Raji (cell line): ENCODE measurements around the gene HSBP1.
A peak's percentile ranks its signal among the peaks of the same experiment; 100 is the strongest.

Source experiments
- POLR2A ChIP-seq: IDR thresholded peaks from 2 replicates; pipeline ENCODE4 v1.6.1; 2011; ENCODE audit warnings: low read depth, low read length, control low read depth; ENCODE audit not compliant: insufficient read depth

Gene HSBP1

DNA sequence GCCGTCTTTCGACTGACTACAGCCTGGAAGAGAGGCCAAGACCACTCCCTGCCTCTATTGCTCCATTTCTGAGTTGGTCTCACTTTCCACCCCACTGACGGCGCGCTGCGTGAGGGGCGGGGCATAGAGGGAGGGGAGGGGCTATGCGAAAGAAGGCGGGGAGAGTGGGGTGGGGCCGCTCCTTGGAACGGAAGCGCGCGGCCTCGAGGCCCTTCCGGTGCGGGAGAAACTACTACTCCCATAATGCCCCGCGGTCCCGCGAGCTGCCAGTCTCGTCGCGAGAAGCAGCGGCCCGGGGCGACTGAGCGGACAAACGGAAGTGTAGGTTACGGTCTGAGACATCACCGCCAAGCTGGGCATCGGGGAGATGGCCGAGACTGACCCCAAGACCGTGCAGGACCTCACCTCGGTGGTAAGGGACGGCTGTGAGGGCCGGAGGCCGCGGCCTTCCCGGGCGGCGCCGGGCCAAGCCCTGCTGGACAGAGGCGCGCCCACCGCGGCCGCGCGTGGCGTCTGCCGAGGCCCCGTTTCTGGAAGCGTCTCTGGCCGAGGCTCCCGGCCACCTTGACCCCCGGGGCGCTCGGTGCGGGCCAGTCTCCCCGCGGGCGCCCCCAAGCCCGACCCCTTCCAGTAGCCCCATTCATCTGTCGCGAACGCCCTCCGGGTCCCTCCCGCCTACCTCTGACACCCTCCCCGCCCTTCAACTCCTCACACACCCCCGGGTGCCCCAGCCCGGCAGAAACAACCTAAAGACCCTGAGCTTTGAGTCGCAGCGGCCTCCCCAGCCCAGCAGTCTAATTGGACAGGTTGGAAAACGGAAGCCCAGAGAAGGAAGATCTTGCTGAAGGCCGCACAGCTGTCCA is at the start of gene HSBP1:
TSS of gene HSBP1 (plus strand) at position 269 of the 863 bp plus-strand sequence. CDS start at position 368, 99 bp downstream.
- TF ChIP-seq POLR2A = peak; percentile 91

DNA sequence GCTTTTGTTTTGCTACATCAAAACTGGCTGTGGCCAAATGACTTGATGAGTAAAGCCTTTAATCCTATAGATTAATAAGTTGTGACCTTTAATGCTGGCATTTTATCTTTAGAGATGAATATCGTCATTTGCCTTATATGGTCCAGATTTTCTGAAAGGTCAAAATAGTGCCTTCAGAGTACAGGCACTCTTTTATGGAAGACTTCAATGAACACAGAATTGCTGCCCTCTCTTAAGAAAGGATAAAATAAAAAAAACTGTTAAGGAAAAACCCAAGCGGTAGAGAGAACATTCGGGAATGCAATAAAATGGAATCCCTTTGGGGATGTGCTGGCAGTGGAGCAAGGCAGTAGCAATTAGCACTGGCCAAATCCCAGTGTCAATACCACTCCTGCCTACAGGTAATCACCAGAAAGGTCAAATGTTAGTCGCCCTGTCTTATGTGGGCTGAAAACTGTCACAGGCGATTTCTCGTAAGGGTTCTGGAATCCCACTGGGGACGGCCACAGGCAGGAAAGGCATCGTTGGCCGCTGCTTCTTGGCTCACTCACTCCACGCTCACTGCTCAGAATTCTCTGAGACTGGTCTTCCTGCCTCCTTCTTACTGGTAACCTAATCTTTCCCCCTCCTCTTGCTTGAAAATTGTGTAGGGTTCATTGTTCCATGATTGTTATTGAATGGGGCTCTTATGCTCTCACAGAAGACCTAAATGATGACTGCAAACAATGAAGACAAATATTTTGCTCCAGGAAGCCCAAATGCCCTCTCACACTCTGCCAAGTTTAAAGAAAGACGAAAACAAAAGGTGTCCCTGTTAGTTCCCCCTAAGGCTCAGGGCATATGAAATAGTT is 45.4 kb upstream of the HSBP1 start:
- no peak for TF ChIP-seq POLR2A

DNA sequence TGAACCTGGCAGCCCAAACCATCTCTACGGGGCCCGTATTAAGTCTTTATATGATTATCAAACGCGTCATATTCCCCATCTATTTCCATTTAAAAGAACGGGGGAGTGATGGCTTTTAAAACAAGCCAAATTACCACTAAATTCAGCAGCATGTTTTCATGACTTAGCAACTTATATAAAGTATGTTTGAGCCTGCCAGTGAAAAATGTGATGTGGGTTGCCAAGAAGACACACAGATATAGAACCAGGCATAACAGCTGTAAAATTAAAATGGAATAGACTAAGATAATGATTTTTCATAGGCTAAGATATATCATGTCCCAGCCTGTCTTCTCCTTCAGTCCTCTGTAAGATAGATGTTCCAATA is 44.8 kb upstream of the HSBP1 start:
- TF ChIP-seq POLR2A = no peak

DNA sequence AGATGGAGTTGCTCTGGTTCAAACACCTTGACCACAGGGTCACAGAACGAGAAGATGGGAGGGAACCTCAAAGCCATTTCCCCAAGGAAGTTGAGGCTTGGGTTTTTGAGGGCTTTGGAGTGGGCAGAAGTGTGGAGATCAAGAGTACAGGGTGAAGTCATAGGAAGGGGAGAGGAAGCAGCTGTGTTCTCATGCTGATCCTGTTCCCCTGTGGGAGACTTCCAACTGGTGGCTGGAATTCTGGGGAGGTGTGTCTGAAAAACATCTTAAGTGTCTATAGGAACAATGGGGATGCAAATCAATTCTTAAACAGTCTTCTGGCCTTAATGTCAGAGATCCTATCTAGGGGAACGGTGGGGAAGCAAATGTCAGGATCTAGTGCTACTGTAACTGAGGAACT is 38.8 kb upstream of the HSBP1 start:
- no peak for TF ChIP-seq POLR2A

DNA sequence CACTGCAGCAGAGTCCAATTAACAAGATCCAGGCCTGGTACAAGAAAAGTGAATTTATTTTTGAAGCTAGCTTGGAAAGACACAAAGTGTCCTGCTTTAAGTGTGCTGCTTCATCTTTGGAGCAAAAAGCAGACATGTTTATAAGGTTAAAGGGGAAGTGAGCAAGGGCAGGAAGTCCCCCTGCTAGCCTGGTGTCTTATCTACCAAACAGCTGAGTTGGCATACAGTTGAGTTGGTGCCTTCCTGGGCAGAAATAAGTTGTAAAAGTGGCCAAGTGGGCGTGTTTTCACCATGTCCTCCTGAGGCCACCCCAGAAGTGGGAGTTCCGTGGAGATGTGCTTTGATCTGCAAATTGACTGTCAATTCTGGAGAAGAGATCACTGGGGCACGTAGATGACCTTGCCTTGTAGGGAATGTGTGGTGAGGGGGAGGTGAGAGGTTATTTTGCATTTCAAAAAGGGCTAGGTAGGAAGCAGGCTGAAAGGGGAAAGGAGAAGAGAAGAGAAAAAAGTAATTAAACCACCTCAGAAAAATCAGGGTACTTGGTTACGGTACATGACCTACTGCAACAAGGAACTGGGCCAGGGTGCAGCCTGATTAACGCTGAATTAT is 38.3 kb upstream of the HSBP1 start:
- no peak for TF ChIP-seq POLR2A

DNA sequence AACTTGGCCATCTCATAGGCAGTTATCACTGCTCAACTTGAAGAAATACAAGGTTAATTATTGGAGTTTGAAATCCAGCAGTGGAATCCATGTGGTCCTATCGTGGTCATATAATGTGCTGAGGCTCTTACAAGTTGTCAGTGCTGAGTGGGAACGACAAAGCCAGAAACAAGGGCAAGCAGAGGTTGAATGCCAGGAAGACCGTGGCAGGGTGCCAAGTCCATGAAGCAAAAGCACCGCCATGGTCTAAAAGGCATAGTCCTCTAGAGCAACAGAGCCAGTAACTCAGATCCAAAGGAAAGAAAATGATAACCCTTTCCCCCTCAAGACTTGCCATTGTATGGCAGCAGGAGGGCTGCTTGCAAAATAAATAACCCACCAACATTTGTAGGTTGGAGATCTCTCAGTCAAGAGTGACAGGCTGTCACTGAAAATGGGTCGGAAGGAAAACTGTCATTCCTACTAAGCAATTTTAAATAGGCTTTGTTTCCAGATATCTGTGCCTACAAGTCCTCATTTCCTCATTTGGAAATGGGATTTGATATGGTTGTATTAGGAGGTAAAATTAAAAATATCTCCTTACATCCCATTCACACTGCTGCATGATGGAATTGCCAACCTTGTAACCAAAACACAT is 36.4 kb upstream of the HSBP1 start:
- no peak for TF ChIP-seq POLR2A

DNA sequence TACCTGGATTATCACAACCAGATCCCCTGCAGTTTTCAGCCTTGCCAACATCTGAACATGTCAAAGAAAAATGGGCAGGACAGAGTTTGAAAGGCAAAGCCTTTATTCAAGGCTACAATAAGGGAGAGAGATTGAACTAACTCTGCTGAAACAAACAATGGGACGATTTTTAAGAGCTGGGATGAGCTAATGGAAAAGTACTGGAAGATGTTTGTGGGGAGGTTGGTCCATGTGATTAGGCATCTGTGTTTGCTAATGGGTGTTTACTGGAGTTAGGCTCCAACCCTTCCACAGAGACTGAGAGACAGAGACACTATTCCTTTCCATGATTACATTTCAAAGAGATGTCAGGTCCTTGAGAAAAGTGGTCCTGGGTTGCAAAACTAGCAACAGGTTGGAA is 35.0 kb upstream of the HSBP1 start:
- no peak for TF ChIP-seq POLR2A

DNA sequence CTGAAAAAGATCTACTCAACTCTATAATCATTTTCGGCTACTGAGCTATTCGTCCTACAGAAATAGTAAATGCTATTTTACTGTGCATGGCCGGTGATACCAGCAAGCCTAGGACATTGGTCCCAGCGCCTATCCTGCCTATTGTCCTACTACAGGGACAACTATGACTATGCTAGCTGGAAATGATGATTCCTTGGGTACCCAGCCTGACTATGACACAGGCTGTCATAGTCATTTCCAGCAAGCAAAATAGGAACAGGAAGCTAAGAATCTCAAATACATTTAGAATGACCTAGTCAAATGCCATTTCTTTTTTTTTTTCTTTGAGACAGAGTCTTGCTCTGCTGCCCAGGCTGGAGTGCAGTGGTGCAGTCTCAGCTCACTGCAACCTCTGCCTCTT is 33.7 kb upstream of the HSBP1 start:
- TF ChIP-seq POLR2A = no peak

DNA sequence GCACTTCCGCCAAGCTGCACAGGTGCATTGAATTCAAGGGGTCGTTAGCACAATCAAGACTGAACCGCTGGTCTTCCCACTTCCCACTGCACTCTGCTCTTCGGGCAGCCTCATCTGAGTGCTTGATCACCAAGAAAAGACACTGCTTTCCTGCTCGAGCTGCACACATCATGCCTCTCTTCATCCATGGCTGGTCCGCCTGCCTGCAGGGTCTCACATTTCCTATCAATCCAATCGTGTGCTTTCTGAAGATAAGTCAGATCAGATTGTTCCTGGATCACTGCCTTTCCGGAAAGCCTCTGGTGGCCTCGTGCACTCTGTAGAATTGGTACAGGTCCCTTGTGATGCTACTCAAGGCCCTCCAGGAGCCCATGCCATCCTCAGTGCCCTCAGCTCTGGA is 30.8 kb upstream of the HSBP1 start:
- no peak for TF ChIP-seq POLR2A

DNA sequence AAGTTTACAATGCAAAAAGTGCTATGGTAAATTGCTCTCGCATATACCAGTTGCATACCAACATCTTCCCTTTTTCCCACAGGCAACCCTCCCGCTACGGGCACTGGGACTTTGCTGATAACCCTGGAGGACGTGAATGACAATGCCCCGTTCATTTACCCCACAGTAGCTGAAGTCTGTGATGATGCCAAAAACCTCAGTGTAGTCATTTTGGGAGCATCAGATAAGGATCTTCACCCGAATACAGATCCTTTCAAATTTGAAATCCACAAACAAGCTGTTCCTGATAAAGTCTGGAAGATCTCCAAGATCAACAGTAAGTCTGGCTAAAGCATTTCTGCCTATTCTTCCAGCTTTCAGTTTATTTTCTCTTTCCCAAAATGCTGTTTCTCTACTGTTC is 27.9 kb upstream of the HSBP1 start:
- TF ChIP-seq POLR2A = no peak

DNA sequence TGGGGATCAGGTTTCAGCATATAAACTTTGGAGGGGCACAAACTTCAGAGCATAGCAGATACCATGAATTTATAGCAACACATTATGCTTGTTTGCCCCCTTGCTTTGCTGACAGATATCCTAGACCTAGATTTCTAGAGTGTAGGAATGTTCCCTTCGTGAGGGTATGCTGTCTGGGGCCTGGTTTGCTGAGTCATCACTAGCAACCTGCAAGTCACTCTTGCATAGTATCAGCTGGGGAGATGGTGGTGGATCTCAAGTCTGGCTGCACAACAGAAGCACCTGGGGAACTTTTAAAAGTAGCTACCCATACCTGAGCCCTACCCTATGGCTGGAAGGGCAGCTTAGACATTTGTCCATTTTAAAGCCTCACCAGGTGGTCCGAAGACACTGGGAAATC is 22.3 kb upstream of the HSBP1 start:
- TF ChIP-seq POLR2A = no peak

DNA sequence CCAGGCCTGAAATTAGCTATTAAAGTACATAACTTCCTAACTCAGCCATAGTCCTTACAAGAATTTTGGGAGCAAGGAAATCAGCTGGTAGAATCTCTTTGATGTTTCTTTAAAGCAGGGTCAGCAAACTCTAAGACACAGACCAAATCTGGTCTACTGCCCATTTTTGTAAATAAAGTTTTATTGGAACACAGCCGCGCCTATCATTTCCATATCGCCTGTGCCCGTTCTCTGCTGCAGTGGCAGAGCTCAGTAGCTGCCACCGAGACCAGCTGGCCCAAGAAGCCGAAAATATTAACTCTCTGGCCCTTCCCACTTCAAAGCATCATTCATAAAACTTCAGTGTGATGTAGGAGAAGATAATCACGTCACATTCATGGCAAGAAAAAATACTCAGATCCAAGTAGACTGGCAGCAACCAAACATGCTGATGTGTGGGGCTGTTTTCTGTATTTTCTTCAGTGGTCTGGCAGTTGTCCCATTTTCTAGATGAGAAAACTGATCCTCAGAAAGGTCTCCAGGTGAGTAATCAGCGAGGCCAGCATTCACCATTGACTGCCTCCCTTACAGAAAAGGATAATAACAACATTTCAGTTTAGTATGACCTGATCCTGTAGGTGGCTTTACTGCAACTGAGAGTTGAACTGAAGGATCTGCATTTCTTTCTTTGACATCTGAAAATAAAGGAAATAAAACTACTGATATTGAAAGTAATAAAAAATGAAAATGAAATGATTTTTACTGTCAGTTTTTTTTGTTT is 18.0 kb upstream of the HSBP1 start:
- no peak for TF ChIP-seq POLR2A

DNA sequence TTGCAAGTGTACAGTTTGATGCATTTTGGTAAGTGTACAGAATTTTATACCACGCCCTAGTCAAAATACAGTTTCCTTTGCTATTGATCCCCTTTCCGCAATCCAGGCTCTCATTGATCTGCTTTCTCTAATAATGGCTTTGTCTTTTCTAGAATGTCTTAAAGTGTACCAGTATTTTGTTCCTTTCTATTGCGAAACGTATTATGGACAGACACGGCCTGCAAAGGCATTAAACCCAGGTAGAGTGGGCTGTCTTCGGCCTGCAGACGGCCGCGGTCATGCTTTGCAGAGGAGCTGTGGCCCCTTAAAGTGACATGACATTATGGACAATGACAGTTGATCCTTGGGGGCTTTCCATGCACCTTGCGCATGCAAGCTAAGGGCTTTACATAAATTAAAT is 15.9 kb upstream of the HSBP1 start:
- TF ChIP-seq POLR2A = no peak

DNA sequence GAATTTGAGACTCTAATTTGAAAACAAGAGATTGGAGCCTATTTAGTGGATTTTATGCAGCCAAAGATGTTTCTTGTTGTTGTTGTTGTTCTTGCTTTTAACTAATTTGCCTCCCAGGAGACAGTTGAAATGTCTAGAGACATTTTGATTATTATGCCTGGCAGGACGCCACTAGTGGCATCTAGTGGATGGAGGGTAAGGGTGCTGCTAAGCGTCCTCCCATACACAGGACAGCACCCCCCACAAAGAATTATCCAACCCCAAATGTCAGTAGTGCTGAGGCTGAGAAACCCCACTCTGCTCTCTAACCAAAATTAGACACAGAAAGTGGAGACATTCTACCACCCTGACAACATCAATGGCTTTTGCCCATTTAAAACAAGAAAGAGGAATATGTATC is 15.4 kb upstream of the HSBP1 start:
- no peak for TF ChIP-seq POLR2A
